GM20431 (cell line): ENCODE measurements around the gene RANBP9.

Experiments used
- in situ Hi-C: fragments of 300-500 bp; cut with MseI, MboI; formaldehyde crosslinking; loops from one replicate; pipeline ENCODE4 v1.15.0; 2020; ENCODE audit warnings: low sequenced_read_pairs; ENCODE audit not compliant: unreplicated experiment

The RANBP9 gene

DNA sequence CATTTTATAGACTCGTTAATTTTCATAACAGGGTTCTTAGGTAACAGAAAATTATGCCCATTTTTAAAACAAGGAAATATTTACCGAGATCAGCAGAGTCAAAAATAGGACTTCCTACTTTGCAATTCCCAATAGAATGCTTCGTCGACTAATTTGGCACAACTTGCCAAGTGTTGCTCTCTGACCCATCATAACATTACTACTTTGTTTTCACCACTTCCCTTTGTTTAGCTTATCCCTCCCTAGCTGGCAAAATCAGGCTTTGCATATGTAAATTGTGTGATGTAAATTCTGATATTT lies 914 bp upstream of the RANBP9 start:
- in situ Hi-C loops: no loop called here

DNA sequence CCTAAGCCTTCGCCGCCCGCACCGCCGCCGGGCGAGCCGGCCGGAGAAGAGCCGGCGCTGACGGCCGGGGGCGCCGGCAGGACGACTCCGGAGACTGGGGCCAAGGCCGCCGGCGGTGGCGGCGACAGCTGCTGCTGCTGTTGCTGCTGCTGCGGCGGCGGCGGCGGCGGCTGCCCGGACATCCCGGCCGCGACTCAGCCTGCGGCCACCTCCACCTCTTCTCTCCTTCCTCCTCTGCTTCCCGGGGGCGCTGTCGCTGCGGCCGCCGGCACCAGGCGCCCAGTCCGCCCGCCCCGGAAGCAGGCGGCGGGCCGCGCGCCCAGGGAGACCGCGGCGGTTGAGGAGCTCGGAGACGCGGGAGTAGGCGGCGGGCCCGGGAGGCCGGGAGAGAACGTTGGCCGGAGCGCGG lies 307 bp downstream of the RANBP9 start:
- in situ Hi-C loops: no loop called here

DNA sequence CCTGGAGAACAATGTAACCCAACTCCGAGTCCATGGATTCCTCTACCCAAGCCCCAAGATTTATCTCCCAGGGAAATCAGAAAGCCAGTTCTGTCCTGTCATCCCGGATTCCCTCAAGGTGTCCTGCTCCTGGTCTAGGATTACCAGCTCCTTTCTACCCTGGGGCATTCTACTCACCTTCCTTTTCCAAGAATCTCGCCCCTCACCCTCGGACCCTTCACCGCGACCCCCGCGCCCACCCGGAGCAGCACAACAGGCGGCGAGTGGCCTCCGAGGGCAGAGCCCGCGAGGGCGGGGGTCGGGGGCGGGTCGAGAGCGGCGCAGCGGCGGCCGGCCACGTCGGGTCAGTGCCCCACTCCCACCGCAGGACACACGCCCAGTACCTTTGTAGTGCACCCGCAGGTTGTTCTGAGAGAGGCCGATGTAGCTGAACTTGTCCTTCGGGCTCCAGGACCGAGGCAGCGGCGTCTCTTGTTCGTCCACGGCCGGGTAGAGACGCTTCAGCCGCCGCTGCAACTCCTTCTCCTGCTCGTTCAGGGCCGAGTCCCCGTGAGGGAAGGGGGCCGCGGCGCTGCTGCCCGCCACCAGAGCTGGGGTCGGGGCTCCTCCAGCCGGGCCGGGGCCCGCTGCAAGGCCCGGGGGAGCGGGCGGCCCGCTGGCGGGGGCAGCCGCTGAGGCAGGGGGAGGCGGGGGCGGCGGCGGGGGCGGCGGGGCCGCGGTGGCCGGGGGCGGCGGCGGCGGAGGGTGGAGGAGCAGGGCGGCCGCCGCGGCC lies 897 bp downstream of the RANBP9 start:
- in situ Hi-C loops: no loop called here

DNA sequence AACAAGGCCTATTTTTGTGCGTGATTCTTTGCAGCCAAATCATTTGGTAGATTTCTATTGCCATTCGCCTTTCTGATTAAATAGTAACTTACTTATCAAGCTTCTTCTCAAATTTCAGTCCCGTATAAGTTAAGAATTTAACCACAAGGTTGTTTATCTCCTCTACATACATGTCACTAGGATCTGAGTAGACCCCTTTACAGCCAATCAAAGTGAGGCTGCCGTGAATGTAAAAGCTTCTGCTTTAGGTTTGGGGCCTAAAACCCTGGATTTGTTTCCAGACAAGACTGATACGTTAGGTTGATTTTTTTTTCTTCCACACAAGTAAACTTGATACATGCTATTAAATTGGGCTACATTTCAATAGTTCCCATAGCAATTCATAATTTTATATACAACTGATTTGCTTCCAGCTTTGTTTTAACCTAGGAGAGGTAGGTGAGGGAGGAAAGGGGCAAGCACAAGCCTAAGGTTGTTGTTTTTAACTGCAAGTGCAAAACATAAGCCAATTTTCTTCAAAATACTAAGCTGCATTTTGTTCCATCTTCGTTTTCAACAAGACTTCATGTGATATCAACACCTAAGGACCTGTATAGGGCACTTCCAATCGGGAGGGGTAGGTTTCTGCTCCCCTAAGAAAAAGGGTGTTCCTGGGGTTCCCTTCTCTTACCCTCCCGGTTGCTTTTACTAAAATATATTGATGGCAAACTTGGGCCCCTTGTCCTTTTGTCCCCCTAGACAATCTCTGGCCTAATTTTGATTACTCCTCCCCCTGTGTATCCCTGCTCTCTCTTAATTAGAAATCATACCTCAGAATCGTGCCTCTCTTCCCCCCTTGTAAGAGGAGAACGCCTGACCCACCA lies 1.7 kb downstream of the RANBP9 start:
- in situ Hi-C loops: no loop called here

DNA sequence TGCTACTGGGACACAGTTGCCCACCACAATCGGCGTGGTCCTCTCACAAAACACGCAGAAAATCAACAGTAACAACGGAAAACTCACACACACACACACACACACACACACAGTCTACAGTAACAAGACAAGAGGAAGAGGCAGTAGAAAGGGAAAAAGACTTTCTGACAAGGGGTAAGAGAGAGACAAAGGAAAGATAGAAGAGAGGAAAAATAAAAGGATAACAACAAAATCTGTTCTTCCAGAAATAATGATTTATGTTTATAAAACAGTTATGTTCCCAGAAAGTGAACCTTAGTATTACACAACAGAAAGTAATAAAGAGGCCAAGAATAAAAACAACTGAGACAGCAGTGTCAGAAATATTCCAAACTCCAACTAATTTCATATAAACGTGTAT lies 2.9 kb downstream of the RANBP9 start:
- in situ Hi-C loops: no loop called here

DNA sequence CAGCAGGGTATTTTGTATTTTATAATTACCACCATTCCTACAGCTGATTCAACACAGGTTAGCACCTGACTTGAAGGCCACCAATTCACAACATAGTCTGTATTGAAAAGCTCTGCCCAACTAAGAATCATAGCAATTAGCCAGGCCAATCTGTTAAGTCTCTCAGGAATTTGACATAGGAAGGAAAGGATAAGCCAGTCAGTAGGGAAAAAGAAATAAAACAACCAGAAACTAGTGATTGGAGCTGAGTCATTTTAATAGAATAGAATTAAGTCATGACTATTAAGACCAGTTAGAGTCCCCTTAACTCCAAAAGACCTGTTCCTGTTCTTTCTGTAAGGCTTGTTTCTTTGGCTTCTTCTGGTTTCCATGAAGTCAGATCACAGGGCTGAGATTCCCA lies 8.1 kb downstream of the RANBP9 start:
- in situ Hi-C loops: no loop called here

DNA sequence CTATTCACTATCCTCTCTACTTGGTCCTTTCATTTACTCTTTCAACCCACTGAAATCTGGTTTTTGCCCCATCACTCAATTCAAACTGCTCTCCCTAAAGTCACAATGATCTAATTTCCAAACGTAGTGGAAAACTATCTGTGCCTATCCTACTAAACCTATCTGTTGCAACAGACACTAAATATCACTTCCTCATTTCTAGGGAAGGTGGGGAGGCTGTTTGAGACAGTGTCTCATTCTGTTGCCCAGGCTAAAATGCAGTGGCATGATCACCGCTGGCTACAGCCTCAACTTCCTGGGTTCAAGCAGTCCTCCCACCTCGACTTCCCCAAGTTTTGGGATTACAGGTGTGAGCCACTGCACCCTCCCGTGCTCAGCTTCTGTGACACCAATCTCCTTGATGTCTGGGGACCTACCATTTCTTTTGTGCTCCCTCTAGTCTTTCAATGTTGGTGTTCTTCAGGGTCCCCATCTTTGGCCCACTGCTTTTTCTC lies 8.8 kb downstream of the RANBP9 start:
- in situ Hi-C loops: no loop called here

DNA sequence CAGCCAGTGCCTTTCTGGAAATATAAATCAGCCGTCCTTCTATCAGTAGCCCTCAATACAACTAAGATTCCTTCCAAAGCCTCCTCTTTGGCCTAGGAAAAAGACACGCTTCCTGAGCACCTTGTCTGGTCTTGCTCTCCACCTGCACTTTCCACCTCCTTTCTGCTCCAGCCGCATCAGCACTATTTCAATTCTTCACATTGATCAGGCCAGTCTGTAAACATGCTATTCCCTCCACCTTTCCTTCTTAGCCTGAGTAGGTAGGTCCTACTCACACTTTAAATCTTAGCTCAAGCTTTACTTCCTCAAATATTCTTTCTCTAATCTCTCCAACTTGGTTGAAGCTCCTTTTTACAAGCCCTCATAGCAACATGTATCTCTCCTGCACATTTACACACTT lies 11.4 kb downstream of the RANBP9 start:
- in situ Hi-C loops: no loop called here

DNA sequence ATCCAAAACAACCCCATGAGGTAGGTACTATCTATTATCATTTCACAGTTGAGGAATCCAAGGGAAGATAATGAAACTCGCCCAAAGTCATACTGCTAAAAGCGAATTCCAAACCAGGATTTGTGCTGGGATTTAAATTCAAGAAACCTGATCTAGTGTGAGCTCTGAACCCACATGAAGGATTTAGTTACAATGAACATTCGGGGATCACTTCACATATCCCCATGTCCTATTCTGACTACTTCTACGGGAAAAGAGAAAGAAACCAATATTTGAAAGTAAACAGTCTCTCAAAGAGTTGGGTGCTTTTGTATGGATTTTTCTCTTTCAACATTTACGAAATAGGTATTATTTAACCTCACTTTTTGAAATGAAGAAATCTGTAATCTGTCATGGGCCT lies 12.9 kb downstream of the RANBP9 start:
- in situ Hi-C loops: no loop called here

DNA sequence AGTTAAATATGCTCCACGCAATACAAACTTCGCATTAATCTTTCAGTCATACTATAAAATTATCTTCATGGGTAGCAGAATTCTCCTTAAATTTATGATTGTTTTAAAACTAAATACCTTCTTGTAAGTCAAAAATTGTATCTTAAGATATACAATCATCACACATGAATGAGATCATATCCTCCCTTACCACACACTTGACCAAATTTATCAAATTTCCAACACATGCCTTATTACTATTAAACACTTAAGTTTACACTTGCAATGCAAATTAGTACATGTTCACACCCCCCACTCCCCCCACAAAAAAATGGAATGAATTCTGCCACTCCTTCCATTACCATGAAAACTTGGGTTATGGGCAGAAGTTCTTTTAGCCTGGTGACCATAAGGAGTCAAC lies 13.8 kb downstream of the RANBP9 start:
- in situ Hi-C loops: no loop called here

DNA sequence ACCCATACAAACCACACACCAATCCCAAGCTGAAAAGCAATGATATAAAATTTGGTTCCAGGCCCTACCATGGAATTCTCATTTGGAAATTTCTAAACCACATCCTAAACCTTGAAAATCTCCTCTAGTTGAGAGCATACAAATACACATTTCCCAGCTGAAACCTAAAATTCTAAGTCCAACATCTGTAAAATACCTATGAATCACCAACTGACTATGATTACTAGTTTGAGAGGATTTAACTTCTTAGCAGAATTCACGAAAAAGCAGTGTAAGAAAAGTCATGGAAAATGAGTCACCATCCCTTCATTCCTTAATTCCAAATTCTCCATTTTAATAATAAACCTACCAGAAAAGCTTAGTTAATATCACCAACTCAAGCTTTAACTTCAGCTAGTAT lies 15.4 kb downstream of the RANBP9 start:
- in situ Hi-C loops: no loop called here

DNA sequence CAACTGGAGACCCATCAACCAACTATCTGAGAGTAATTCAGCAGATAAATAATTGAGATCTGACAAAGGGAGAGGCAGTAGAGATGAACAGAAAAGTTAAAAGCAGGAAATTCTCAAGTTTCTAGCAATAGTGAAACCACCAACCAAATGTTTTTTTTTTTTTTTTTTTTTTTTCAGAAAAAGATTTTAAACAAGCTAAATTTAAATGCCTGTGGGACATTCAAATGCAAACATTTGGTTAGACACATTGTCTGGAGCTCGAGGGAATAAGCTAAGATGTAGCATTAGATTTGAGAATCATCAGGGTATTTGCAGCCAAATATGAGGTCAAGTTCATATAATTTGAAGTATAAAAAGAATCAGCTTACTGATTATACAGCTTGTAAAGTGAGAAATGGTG lies 16.4 kb downstream of the RANBP9 start:
- in situ Hi-C loops: no loop called here

DNA sequence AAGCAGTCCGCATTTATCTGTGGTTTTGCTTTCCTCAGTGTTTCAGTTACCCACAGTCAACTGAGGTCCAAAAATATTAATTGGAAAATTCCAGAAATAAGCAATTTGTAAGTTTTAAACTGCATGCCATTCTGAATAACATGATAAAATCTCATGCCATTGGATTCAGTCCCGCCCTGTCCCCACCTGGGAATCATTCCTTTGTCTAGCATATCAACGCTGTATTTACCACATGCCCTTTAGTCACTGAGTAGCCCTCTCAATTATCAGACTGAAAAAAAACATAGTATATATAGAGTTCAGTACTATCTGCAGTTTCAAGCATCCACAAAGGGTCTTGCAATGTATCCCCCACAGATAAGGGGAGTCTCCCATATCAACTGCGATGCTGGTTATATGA lies 17.1 kb downstream of the RANBP9 start:
- in situ Hi-C loops: no loop called here

DNA sequence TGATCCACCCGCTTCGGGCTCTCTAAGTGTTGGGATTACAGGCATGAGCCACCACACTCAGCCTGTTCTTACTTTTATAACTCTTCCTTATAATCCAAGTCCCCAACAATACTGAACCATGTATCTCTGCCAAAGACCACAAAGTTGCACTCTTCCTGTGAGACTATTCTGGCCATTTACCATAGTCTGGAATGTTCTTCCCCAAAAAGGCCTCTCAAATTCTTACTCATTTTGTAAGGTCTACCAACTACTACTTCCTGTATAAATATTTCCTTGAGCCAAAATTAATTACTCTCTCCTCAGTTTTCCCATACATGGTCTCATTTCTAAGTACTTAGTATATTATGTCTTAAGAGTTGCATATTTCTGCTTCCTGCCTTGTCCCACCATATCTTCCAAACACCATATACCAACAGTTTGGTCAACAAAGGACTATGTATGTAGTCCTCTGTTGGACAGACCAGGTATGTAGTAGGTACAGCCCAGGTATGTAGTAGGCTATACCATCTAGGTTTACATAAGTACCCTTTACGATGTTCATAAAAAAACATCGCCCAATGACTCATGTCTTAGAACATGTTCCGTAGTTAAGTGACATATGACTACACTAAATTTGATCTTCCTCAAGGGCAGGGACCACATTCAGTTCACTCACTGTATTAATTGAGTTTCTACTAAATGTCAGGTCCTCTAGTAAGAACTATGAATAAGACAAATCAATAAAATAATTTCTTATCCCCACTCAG lies 22.0 kb downstream of the RANBP9 start:
- in situ Hi-C loops: no loop called here

DNA sequence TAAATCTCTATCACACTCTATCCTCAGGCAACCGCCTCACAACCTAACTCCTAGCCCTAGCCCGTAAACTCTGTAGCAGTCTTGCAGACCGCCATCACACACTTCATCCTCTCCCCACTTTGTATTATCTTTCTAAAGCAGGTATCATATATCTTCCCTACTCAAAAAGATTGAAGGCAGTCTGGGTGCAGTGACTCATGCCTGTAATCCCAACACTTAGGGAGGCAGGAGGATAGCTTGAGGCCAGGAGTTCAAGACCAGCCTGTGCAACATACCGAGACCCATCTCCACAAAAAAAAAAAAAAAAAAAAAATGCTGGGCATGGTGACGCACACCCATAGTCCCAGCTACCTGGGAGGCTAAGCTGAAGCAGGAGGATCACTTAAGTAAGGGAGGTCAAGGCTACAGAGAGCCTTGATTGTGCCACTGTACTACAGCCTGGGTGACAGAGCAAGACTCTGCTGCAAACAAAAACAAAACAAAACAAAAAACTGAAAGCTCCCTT lies 22.9 kb downstream of the RANBP9 start:
- in situ Hi-C loops: no loop called here

DNA sequence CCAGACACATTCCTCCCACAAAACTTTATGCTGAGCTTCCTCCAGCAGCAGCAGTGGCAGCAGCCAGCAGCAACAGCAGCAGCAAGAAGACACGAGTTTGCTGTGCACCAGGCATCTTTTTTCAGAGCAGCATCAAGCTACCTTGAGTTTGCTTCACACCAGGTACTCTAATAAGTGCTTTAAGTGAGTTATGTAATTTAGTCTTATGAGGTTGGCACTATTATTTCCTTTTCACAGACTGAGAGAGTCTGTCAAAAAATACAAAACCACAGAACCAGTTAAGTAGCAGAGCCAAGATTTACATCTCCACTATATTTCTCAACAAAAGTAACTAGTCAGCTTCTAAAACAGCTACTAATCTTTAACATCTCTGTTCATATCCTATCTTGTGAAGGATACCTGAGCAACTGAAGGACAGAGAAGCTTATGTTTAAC lies 23.7 kb downstream of the RANBP9 start:
- in situ Hi-C loops: no loop called here

DNA sequence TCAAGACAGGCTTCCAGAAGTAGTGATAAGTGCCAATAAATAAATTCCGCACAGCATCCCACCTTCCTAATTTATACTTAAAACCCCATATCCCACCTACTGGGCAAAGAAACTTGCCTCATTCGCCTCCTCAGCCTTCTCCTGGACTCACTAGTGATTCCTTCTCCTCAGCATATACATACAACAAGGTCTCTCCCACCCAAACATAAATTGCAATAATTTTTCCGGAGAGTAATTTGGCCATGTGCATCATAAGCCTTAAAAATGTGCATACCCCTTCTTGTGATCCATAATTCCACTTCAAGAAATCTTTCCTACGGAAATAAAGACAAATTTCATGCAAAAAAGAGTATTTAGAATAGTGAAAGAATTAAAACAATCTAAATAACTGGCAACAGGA lies 26.8 kb downstream of the RANBP9 start:
- in situ Hi-C loops: no loop called here

DNA sequence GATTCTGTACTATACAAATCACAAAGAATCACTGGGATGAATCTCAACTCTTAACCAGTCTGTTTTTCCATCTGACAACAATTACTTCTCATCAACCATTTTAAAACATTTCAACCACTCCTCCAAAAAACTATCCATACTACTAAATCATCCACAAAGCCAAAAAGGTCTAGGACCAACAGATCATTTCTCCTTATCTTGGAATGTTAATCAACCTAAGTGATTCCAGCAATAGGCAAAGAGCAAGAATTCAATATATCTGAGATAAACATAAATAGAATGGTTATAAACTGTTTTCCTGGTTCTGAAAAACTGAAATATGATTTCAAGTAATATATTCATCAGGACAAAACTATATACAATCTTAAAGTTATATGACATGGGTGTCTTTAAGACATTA lies 28.6 kb downstream of the RANBP9 start:
- in situ Hi-C loops: no loop called here

DNA sequence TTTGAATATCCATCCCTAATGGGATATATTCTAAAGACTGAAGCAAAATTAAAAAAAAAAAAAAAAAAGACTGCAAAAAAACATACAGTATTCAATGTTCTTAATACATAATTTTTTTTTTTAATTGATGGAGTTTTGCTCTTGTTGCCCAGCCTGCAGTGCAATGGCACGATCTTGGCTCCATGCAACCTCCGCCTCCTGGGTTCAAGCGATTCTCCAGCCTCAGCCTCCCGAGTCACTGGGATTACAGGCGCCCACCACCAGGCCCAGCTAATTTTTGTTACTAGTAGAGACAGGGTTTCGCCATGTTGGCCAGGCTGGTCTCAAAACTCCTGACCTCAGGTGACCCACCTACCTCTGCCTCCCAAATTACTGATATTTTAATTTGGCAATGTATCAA lies 29.3 kb downstream of the RANBP9 start:
- in situ Hi-C loops: no loop called here

DNA sequence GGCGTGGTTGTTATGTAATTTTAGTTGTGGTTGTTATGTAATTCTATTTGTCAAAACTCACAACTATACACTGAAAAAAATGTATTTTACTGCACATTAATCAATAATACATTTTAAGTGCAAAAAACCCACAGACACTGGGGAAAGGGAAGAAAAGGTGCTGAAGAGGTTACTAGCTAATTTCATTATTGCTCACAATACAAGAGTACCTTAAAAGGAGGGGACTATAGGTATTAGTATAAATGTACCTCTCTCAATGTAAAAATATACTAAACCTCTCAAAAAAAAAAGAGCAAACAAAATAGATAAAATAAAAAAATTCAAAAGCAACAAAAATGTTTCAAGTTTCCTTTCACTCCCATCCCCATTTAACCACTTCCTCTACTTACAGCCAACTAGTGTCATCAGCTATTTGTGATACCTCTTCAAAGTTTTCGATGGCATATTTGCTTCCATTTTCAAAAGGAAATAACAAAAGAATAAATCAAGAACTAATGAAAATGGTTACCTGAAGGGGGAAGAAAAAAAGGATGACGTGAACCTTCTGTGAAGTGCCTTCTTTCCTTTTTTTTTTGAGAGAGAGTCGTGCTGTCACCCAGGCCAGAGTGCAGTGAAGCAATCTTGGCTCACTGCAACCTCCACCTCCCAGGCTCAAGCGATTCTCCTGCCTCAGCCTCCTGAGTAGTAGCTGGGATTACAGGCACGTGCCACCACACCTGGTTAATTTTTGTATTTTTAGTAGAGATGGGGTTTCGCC lies 30.2 kb downstream of the RANBP9 start:
- in situ Hi-C loops: no loop called here
